Posterior cingulate gyrus (tissue), 11 donors: Measurements from ENCODE around the gene LRMDA.

Source experiments
- DNase-seq, 10 donors: peaks; one replicate each; pipeline versions ENCODE4 v3.0.0 to v3.0.0-alpha.2; 2020 to 2021; ENCODE audit warnings: mixed read lengths in 3 of 10
- intact Hi-C: fragments of 100-400 bp; cut with DNase I; formaldehyde crosslinking; loops from one replicate; pipeline ENCODE4 v1.15.1; 2023

LRMDA gene

GRCh38 chr10:75468612-75469005 lies 37.2 kb downstream of the LRMDA start:
- intact Hi-C loops = no loop called here
- DNase-seq = no peak

- intact Hi-C loops = no loop called here
- DNase-seq = no peak
These were observed 37.7 kb downstream of the LRMDA start for GRCh38 chr10:75469006-75469616.

GRCh38 chr10:75470901-75471300 lies 39.5 kb downstream of the LRMDA start:
- intact Hi-C loops = no loop called here
- DNase-seq = no peak

- no peak for DNase-seq
- intact Hi-C loops = no loop called here
These were observed 41.3 kb downstream of the LRMDA start for GRCh38 chr10:75472685-75473084.

- intact Hi-C loops = no loop called here
- no peak for DNase-seq
These were observed 42.7 kb downstream of the LRMDA start for GRCh38 chr10:75474106-75474505.

- DNase-seq = no peak
- intact Hi-C loops = no loop called here
These were observed 44.2 kb downstream of the LRMDA start for GRCh38 chr10:75475460-75476182.

GRCh38 chr10:75476569-75476968 lies 45.1 kb downstream of the LRMDA start:
- DNase-seq = no peak
- intact Hi-C loops = no loop called here

GRCh38 chr10:75476985-75477384 lies 45.6 kb downstream of the LRMDA start:
- no peak for DNase-seq
- intact Hi-C loops = no loop called here

- DNase-seq = no peak
- intact Hi-C loops = no loop called here
These were observed 46.3 kb downstream of the LRMDA start for GRCh38 chr10:75477680-75478079.

GRCh38 chr10:75480374-75480773 lies 49.0 kb downstream of the LRMDA start:
- no peak for DNase-seq
- intact Hi-C loops = no loop called here

GRCh38 chr10:75483188-75483587 lies 51.8 kb downstream of the LRMDA start:
- intact Hi-C loops = no loop called here
- DNase-seq = no peak

- intact Hi-C loops = no loop called here
- DNase-seq = no peak
These were observed 53.3 kb downstream of the LRMDA start for GRCh38 chr10:75484717-75485116.

GRCh38 chr10:75486591-75486990 lies 55.2 kb downstream of the LRMDA start:
- intact Hi-C loops = no loop called here
- no peak for DNase-seq

GRCh38 chr10:75487087-75487754 lies 55.8 kb downstream of the LRMDA start:
- no peak for DNase-seq
- intact Hi-C loops = no loop called here

- intact Hi-C loops = no loop called here
- DNase-seq = no peak
These were observed 56.3 kb downstream of the LRMDA start for GRCh38 chr10:75487755-75488125.

GRCh38 chr10:75492173-75492925 lies 60.9 kb downstream of the LRMDA start:
- DNase-seq = no peak
- intact Hi-C loops = no loop called here

- intact Hi-C loops = no loop called here
- no peak for DNase-seq
These were observed 62.0 kb downstream of the LRMDA start for GRCh38 chr10:75493464-75493863.

GRCh38 chr10:75495434-75496190 lies 64.2 kb downstream of the LRMDA start:
- intact Hi-C loops = no loop called here
- DNase-seq = no peak

- intact Hi-C loops = no loop called here
- DNase-seq = no peak
These were observed 64.8 kb downstream of the LRMDA start for GRCh38 chr10:75496191-75496567.

- intact Hi-C loops = no loop called here
- no peak for DNase-seq
These were observed 66.8 kb downstream of the LRMDA start for GRCh38 chr10:75497997-75498883.
